GM04504 (cell line): ENCODE data around the gene CACNA1E.

Experiments
- DNase-seq: peaks from one replicate; pipeline ENCODE4 v3.0.0-alpha.2; 2012; ENCODE audit warnings: low read depth

The CACNA1E gene

DNA sequence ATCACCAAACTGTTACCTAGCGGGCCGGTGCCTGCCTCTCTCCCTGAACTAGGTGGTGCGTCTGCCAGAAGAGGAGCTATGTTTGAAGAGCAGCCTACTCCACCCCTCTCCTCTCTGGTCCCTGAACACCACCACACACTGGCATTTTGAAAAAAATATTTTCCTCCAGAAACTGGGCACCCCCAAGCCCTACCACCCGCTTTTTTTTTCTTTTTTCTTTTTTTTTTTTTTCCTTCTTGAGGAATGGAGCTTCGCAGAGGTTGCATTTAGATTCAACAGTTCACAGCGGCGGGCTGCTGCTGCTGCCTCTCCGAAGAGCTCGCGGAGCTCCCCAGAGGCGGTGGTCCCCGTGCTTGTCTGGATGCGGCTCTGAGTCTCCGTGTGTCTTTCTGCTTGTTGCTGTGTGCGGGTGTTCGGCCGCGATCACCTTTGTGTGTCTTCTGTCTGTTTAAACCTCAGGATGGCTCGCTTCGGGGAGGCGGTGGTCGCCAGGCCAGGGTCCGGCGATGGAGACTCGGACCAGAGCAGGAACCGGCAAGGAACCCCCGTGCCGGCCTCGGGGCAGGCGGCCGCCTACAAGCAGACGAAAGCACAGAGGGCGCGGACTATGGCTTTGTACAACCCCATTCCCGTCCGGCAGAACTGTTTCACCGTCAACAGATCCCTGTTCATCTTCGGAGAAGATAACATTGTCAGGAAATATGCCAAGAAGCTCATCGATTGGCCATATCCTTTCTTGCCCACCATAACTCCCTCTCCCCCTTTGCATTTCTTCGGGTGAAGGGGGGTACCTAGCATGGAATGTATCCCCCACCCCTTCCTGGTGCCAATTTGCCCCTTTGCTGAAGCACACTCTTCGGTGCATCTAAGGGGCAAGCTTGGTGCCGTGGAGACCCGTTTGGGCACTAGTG, at the start of gene CACNA1E:
Gene CACNA1E (plus strand): TSS at position 233 of the 911 bp plus-strand sequence. CDS start 228 bp downstream, at position 461.
- DNase-seq: no peak

DNA sequence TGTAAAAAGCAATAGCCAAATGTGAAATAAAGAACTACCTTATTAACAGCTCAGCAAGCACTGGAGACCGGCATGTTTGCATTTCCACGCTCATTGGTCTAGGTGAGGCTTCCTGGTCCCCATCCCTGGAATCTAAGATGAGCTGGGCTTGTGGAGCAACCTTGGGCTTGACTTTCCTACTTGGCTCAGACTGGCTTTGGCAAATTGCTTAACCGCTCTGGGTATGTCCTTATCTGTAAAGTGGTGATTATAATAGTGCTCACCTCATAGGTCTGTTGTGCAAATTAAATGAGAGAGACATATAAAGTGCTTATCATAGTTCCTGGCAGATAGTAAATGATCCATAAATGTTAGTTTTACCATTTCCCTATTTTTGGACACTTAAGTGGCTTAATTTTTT, 49.4 kb upstream of the CACNA1E start:
- DNase-seq: no peak

DNA sequence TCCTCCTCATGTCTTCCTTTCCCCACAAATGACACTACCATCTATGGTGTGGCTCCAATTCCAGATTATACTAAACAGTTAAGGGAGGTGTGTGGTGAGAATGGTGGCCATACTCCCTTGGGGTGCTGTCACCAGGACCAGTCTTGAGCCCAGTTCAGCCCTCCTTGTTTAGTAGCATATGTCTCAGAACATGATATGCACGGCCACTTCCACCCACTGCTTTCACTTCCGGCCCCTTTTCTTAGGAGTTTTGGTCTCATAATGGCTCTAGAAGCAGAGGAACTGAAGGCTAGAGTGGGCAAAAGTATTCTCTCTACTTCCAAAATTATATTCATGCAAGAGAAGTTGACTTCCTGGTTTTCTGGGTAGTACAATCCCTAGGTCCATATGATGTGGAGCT, 45.3 kb upstream of the CACNA1E start:
- no peak for DNase-seq

DNA sequence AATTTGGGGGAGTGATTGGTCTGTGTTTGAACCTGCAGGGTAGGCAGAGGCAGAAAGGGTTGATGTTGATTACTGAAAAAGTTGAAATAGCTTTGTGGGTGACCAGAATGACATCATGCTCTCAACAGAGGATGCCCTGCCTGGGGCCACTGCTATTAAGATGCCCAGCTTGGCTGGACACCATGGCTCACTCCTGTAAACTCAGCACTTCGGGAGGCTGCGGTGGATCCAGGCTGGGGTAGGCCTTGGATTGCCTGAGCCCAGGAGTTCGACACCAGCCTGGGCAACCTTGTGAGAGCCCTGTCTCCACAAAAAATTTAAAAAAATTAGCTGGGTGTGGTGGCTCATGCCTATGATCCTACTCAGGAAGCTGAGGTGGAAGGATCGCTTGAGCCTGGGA, 42.8 kb upstream of the CACNA1E start:
- no peak for DNase-seq

DNA sequence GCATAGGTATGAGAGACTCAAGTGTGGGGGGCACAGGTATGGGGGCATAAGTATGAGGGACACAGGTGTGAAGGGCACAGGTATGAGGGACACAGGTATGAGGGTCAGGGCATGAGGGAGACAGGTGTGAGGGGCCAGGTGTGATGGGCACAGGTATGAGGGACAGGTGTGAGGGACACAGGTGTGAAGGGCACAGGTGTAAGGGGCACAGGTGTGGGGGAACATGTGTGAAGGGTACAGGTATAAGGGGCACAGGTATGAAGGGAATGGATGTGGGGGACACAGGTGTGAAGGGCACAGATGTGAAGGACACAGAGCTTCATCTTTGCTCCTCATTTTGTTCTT, 41.2 kb upstream of the CACNA1E start:
- no peak for DNase-seq

DNA sequence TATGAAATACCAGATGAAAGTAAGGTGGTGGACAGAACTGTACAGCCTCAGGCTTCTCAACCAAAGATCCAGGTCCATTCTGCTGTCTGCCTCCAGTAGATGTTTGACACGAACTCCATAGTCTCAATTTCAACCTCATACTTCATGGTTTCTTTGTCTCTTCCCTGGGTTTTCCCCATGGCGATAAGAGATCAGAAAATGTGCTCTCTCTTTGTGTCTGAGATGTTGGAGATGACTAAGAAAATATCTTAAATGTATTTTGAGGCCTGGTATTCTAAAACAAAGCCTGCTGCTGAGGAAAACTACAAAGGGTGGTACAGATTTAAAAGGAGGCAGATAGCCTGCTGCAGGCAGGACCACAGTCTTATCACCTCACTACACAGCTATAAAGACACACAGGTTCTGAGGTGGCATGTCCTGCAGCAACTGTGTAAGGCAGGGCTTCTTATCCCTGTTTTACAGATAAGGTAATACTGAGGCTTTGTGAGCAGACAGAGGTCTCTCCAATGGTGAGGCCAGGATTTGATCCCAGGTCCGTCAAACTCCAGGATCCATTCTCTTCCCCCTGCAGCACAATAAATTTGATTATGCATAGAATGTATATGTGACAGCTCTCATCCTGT, 40.0 kb upstream of the CACNA1E start:
- no peak for DNase-seq

DNA sequence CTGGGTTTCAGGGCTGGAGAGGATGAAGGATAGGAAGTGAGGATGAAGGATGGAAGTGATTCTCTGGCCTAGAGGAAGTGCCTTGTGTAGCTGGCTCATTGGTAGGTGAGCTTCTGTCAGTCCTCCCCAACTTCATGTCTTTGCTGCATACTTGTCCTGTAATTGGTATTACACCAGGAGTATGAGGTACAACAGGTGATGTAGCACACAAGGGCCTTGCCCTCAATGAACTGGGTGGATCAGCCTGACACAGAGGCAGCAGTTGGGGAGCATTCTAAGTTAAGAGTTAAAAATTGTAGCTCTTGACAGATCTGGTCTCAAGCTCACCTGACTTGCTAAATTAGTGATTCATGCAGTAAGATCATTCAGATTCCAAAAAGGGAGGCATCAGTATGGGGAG, 37.9 kb upstream of the CACNA1E start:
- no peak for DNase-seq

DNA sequence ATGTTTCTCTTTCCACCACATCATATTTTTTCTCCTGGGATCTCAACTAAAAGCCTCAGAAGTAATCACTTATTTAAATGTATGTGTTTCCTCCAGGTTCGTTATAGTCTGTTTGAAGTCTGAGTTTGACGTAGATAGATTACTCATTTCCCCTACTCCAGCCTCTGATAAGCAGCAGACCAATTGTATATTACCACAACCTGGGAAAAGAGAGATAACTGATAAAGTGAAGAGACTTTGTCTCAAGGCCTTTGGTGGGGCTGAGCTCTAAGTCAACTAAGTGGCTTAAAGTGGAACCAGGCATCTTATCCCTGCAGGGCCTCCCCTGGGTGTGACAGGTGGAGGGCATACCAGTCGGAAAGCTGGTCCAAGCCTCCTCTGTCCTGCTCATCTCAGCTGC, 34.9 kb upstream of the CACNA1E start:
- DNase-seq: no peak

DNA sequence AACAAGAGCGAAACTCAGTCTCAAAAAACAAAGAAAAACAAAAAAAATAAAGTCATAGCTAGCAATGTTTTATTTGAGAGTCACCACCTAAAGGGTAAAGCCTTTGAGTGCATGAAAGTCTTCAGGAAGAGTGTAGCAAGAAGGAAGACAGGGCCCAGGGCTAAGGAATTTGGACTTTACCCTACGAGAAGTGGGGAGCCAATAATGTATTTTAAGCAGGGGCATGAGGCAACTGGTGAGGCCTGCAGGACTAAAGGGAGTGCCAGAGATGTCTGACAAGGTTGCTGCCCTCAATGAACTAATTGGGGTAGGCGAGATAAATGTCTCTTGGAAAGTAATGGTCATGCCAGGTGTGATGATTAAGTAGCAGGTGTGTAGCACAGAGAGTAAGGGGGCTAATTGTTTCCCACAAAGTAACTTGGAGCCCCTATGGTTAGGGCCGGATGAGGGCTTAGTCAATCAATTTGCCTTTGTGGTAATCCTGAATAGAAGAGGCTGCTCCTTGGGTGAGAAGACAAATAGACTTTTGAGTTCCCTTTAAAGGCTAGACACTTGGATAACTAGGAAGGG, 31.6 kb upstream of the CACNA1E start:
- DNase-seq: no peak

DNA sequence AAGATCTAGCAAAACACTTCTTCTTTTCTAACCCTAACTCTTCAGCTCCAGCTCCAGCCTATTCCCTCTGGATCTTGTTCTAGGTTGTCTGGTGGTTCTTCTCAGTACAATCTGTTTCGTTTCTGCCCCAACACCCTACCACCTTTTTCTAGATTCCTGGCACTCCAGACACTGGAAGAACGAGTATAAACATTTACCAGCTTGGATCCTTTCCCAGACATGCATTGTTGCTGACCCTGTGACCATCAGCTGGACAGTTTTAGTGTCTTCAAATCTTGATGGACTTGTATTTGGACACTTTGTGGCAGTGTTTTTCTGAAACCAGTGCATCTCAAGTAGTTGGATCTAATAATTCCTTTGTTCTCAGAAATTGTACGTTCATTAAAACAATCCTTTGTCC, 30.6 kb upstream of the CACNA1E start:
- no peak for DNase-seq

DNA sequence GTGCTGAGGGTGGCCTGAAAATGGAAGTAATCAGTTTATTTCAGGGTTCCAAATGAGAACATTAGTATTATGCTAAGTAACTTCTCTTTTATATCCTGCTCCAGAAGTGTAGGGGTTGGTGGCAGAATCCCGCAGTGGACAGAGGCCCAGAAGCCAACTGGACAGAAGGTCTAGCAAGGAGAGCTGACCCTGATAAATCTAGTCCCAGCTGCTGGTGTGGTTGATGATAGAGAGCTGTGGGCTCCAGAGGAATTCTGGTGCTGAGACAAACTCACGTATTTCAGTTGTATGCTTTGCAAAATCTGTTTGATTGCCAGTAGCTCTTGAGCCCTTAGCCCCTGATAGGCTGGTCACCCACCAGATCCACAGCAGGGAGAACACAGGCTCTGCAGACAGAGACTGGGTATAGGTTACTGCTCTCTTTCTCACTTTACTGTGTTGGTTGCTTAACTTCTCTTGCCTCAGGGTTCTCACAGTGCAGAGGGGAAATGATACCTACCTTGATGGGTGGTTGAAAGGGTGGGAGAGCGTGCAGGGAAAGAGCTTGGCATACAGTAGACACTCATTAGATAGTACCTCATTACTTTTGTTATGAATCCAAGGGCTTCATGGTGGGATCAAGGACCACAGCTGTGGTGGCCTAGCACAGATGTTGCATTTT, 29.6 kb upstream of the CACNA1E start:
- DNase-seq: no peak

DNA sequence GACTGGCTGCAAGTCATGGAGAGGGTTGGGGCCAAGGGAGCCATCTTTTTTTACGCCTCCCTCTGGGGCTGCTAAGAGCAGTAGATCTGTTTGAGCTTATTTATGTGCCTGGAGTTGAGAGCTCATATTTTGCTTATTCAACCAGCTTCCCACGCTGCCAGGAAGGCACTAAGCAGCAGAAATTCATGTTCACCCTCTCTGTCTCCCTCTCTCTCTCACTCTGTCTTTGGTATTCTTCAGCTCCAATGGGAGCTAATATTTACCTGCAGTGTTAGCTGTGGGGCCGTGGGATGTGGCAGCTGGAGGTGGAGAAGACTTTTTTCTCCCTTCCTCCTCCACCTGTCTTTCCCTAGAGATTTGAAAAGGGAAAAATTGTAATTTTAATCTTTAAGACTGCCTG, 26.8 kb upstream of the CACNA1E start:
- no peak for DNase-seq

DNA sequence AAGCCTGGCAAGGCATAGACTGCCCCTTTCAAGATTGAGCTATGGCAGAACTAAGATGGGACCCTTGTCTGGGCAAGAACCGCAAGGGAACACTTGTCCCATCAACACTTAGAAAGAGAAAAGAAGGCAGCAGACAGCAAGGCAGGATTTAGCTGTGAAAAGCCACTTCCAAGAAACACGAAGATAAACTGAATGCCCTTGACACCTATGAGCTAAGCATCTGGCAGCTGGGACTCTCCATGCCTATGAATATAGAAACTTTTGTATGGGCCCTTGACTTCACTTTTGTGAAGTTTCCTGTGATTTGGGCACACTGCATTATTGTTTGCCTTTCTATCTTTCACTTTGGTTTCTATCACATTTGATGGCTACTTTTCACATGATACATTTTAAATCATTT, 24.9 kb upstream of the CACNA1E start:
- DNase-seq: no peak

DNA sequence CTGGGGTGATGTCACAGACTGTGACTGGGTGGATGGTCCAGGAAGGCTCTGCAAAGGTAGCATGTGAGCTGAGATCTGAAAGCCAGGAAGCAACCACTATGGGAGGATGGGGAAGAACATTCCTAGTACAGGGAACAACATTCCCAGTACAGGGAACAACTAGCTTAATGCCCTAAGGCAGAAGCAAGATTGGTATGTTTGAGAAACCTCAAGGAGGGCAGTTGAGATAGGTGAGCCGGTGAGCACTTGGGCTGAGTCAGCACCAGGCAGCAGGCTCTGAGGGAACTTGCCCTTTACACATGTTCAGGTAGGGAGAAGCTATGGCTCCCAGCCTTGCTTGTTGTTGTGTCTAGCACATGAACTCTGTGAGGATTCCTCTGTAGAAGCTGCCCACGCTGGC, 24.2 kb upstream of the CACNA1E start:
- DNase-seq: no peak

DNA sequence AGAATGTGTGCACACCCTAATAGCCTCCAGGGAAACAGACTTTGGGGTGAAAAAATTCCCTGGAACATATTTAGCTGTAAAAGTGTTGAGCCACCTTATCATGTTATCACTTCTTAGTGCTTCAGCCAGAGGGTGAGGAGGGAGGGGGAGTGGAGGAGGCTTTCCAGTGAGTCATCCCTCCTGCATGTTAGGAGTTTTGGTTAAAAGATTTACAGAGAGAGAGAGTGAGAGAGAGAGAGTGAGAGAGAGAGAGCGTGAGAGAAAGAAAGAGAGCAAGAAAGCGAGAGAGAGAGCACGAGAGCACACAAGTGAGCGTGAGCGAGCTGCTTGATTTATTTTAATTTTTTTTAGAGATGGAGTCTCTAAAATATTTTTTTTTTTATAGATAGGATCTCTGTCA, 13.5 kb upstream of the CACNA1E start:
- DNase-seq: peak; percentile 55

DNA sequence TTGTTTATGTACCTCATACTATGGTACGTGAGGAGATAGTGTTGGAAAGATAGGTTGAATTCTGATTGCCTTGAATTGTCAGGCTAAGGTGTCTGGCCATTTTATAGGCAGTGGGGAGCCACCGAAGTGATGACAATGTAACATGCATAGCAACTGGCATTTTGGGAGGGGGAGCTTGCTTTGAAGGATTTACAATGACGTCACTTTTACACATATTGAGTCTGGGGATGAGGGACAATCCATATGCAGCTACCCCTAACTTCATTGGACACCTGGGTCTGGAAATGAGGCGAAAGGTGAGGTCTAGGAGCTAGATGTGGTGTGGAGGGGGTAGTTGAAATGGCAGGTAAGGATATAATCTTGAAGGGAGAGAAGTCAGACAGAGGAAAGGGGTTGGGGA, 7.7 kb upstream of the CACNA1E start:
- DNase-seq: no peak

DNA sequence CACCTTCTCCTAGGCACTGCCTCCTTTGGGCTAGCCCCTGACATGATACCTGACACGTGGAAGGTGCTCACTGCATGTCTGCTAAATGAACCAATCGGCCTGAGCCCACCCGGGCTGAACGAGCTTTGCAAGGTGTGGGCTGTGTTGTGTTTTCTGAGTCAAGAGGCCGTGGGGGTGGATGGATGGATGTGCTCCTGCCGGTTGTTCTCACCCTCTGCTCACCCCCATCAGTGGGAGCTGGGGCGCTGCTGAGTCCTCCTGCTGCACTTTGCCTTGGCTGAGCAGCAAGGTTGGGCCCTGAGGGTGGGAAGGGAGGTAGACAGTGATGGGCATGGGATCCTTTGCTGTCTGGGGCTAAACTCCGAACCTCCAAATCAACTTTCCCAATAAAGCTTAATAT, 6.7 kb upstream of the CACNA1E start:
- DNase-seq: no peak

DNA sequence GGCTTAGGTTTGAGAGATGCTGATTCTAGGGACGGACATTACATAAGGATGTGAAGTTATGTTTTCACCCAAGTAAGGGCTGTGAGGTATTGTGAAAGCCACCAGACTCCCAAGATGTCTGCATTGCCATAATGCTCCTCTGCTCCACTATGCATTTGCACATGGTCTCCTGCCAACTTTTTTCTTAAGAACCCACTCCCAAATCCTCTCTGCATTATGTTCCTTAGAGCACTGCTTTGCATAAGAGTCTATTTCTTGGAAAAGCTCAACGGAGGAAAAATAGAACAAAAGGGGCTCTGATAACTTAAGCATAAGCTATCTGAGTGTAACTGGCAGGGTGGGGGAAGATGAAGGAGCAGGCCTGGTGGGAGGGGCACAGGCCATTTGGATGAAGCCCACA, 5.0 kb upstream of the CACNA1E start:
- no peak for DNase-seq

DNA sequence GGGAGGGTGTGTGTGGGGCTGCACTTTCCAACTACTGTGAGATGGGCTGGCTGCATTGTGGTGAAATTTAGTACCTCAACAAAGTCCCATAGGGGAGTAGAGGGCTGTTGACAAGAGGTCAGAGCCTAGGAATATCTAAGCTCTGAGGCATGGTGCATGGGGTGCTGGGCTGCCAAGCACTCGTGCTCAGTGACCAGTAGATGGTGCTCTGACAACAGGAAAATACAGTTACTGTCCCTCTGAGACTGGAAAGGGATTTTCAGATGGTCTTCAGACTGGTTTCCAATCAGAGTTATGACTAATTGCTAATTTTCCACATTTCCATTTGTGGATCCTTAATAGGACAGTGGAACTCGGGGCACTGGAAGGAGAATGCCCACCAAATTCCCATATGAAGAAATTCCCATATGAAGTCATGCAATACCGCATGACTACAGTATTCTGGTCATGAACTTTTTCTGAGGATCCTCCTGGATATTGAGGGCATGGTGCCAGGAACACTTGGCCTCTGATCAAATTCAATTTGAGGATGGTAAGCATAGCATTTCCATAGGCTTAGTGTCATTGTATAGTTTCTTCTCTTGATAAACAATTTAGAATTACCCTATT, 4.1 kb upstream of the CACNA1E start:
- DNase-seq: peak; percentile 32

DNA sequence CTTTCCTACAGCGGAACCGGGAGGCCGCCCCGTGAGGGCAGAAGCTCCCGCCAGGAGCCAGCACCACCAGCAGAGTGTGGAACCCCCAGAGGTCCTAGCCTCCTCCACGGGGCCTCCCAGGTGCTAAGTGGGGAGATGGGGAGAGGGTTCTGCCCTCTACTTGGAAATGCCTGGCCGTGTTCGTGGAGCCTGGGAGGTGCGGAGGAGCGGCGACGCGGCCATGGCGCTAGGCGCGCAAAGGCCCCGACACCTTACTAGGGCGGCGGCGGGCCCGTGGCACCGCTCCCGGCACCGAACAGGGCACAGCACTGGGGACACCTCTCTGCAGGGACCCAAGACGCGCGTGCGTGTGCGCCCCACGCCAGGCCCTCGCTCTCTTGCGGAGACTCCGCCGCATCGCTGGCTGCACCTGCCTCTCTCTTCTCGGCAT, 1.3 kb upstream of the CACNA1E start:
- no peak for DNase-seq

DNA sequence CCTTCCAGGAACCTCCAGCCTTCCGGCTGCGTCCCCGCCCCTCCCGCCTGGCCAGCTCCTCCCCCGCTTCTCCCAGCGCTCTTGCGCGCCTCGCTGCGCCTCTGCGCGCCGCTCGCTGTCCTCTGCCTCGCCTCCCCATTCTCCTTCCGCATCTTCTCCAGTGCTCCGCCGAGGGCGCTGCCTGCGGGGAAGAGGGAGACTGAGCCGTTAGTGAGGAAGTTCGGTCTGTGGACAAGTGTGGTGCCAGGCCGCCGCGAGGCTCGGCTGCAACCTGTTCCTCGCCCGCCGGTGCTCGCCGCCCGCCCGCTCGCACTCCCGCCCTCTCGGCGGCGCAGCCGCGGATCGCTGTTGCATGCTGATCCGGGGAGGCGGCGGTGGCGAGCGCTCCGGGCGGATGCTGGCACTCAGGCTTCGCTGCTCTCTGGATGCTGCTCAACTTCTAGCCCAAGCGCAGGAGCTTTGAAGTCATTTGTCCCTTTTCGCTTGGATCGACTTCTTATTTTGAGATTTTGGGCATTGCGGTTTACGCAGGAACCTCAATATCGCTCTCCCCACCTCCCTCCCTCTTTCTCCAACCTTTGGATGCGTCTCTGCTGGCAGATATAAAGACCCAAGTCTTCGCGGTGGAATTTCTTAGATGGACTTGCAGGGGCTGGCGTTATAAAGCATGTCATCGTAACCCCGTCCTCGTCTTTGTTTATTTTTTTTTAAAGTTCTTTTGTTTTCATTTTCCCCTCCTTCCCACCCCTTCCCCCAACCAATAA, 614 bp upstream of the CACNA1E start:
- DNase-seq: no peak

DNA sequence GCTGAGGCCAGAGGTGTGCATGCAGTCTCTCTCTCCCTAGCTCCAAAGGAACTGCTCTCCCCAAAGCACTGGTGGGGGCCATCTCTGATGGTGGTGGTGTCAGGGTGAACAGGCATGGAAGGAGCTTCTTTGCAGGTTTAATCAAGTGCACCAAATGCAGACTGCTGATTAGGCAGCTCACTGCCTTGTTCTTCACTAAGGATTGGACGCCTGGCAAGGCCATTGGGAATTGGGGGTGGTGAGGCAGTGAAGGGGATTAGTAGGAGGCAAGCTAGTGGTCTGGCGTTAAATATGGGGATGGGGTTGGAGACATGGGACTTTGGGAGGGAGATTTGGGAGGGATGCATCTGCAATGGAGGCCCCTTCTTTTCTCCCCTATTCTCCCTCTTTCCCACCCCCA, 1.5 kb downstream of the CACNA1E start:
- DNase-seq: no peak
